HS-27A (cell line): ENCODE measurements around the gene FBXW10B.
"Not testable (repeated sequence)": the region's sequence is repeated elsewhere in the genome, so short reads cannot be mapped to it uniquely, and the experiment has no call there.

Experiments used
- DNase-seq: peaks from one replicate; pipeline ENCODE4 v3.0.0-alpha.2; 2012; ENCODE audit warnings: low read depth, missing footprints

The FBXW10B gene

DNA sequence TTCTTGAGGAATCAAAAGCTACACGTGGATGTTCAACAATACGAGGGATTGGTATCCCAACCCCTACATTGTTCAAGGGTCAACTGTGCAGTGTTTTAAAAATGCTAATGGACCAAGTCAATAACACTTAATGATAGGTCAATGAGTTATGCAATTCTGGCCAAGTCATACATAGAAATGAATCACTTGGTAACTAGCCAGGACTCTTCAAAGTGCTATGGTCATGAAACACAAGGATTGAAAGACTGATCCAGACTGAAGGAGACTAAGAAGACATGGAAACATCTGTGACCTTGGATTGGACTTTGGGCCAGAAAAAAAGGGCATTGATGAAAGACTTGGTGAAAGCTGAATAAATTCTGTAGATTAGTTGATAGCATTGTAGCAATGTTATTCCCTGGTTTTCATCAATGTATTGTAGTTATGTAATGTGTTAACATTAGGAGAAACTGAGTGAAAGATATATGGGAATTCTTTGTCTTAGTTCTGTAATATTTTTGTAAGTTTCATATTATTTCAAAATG lies 11.5 kb upstream of the FBXW10B start:
- DNase-seq, result not testable (repeated sequence)

DNA sequence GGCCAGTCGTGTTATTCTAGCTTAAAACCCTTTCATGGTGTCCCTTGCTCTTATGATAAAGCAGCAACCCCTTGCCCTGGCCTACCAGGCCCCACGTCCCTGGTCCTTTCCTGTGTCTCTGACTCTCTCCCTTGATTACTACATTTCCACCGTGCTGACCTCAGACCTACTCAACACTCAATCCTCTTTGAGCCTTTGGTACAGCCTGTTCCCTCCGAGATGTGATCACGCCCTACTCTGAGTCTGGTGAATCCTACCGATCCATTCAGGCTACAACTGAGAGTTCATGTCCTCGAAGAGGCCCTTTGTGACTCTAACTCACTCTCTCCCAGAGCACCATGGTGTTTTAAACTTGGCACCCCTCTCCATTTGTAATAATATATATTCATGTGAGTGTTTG lies 10.5 kb upstream of the FBXW10B start:
- DNase-seq, result not testable (repeated sequence)

DNA sequence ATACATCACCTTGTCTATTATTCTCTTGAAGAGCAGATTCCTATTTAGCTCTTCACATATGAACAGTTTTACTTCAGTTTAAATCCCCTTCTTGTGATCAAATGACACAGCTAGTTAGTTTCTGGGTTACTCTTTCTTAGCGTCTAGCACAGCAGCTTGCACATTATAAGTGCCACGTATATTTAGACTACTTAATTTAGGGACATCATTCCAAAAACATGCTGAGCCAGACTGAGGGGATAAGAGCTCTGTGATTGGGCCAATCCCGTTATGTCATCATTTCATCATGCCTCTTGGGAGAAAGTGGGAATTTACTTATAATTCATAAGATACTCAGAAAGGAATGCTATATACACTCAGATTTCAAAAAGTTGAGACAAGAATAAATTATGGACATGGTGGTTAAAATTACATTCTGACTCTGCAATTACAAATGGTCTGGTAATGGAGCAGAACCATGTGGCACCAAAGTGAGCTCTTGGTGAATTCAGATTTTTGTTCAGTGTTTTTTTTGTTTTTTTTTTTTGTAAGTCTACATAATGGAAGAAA lies 4.2 kb upstream of the FBXW10B start:
- DNase-seq, result not testable (repeated sequence)

DNA sequence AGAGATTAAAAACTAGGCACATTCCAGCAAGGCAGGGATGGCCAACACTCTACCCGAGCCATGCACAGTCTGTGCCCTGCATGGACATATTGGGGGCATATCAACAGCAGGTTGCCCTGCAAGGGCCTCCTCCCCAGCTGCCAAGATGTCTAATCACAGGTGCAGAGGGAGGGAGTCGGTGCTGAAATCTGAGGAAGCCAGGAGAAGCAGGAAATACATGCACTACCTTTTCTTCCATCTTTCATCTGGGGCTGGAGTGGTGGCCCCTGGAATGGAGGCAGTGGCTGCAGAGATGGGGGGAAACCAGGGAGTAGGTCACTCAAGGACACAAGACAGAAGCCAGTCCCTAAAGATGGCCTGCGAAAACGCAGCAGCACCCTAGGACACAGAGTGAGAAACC lies 3.8 kb upstream of the FBXW10B start:
- not testable (repeated sequence) for DNase-seq

DNA sequence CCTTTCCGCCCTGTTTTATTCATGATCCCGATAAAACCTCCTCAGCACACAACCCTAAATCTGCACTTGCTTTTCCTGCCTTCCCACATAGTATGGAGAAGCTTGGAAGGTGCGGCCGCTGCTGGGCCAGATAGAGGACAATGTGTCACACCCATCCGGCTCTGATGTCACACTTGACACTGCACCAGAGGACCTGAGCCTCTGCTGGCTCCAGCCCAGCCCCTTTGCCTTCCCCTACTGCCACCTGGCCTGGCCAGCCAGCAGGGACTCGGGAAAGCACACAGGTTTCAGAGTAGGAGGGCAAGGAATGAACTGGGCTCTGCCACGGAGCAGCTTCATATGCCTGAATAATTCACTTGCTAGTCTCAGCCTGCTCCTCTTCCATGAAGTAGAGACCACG lies 2.6 kb upstream of the FBXW10B start:
- not testable (repeated sequence) for DNase-seq

DNA sequence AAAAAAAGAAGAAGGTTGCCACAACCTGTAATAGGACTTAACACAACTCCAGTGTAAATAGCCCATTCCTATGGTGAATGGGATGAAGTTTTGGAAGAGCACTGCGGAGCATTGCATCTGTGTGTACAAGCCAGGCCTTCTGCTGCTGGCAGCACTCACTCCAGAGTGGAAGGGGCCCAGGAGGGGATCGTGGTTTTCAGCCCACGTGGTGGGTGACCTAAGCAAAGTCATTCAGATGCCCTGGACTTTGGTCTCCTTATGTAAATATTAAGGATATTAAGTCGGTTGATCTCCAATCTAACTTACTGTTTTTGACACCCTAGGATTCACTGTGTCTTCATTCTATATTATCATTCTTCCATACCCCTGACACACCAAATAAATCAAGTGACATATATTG lies 2.7 kb downstream of the FBXW10B start:
- not testable (repeated sequence) for DNase-seq

DNA sequence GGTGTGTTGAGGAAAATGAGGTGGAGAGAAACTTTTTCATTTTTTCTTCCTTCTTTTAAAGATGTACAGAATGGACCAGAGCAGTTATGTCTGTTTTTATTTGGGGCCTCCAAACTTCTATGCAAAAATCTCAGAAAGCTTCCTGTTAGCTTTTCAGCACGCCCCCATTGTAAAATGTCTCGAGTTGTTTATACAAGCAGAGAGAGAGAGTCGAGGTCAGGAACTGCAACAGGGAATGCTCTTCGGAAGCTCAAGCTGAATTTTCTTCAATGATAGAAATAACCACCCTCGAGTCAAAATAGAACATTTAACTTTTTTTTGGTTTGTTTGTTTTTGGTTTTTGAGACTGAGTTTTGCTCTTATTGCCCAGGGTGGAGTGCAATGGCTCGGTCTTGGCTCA lies 3.7 kb downstream of the FBXW10B start:
- not testable (repeated sequence) for DNase-seq

GRCh38 chr17:15613111-15613510 lies 6.4 kb downstream of the FBXW10B start:
- not testable (repeated sequence) for DNase-seq

- DNase-seq, result not testable (repeated sequence)
Measured at GRCh38 chr17:15592960-15593359, 26.5 kb downstream of the FBXW10B start.

- not testable (repeated sequence) for DNase-seq
Measured at GRCh38 chr17:15591986-15592385, 27.5 kb downstream of the FBXW10B start.

- not testable (repeated sequence) for DNase-seq
Measured at GRCh38 chr17:15590844-15591243, 28.7 kb downstream of the FBXW10B start.

DNA sequence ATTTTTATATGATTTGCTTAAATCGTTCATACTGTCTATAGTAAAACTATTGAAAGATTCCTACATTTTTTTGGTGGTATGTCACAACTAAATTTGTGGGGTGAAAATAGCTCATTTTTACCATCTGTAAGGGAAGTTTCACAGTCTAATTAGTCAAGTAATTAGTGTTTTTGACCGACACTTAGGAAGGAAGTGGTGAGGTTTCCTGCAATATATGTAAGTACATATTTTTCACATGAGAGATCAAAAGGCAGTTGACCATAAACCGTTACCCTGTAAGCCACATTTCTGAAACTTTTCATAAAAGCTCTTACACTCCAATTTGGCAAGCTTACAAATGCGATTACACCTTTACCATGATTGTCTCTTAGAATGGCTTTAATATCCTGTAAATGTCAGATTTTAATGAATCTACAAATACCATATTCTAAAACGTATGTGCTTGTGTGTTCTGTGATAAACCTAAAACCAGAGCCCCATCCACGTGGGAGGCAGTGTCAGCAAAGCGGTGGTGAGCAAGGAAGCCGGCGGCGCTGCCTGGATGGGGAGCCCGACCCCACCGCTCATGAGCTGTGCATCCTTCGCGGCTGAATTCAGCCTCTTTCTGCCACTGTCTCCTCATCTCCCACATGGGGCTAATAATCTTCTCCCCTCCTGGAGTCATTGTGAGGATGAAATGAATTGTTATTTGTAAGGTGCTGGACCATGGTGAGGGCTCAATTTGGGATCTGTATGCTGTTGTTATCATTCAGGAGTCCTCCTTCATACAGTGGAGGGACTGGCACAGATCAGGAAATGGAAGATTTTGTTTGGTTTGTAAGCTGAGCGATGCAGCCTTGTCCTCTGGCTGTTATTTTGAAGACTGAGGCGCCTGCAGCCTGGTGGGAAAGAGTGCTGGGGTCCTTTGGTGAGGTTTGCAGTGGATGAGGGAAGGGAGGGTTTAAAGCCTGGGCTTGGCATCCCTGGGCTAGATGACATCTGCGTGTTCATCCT lies 29.7 kb downstream of the FBXW10B start:
- DNase-seq, result not testable (repeated sequence)

- DNase-seq, result not testable (repeated sequence)
Measured at GRCh38 chr17:15588017-15588416, 31.5 kb downstream of the FBXW10B start.

- DNase-seq, result not testable (repeated sequence)
Measured at GRCh38 chr17:15583313-15583712, 36.2 kb downstream of the FBXW10B start.

DNA sequence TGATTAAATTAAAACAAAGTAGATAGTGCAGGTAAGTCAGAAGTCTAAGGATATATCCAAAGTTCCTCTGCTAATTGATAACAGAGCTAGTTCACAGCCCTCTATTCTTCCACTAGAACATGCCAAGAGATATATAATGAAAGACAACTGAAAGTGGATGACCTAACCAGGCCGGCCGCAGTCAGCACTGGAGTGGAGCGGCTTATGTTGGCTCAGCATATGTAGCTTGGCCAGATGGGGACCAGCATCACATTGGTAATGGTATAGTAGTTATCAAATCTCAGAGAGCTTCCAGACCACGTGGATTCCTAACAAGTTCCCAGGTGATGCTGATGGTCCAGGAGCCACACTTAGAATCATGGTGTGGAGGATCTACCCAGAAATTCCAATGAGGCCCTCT lies 38.0 kb downstream of the FBXW10B start:
- not testable (repeated sequence) for DNase-seq

DNA sequence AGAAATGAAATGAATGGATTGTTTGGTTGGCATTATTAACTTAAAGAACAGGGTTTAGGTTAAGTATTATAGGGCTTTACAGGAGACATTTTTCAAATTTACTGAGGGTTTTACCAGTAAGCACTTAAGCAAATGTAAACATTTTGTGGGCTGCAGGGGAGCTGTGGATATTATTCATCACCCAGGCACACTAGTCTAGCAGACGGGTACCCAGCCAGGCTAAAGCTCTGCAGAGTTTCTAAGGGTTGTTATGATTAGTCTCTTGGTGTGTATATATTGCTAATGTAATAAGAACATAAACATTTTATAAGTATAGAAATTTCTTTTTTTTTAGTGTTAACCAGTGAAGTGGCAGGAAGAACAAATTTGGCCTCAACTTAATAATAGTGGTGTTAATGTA lies 42.7 kb downstream of the FBXW10B start:
- not testable (repeated sequence) for DNase-seq

- DNase-seq, result not testable (repeated sequence)
Measured at GRCh38 chr17:15574660-15575059, 44.8 kb downstream of the FBXW10B start.

DNA sequence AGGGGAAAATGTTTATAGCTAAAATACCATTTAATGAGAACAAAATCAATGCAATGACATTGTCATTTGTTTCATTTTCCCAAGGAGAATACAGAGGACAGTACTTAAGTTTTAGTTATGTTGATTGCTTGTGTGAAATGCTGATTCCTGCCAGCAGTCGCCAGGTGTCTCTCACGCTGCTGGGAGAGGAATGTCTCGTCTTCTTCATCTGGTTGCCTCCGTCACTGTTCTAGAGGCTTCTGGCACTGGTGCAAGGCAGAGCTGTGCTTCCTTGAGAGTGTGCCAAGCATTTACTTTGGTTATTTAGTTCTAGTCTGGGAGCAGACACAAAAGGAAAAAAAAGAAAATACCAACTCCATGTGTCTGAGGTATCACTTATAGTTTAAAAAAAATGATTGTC lies 45.6 kb downstream of the FBXW10B start:
- DNase-seq, result not testable (repeated sequence)
